Suprapubic skin (tissue), 4 donors: ENCODE measurements around the gene MACO1.

Experiments used
- CTCF ChIP-seq, 2 donors: fragments of 200-600 bp in 1 of 2; fragments of 450-650 bp in 1 of 2; sonication (generic) in 1 of 2; IDR thresholded peaks; one replicate each; pipeline ENCODE4 v1.5.1; 2016 to 2019; ENCODE audit warnings: antibody characterized with exemption in 2 of 2, mild to moderate bottlenecking in 1 of 2, moderate library complexity in 1 of 2
- EP300 ChIP-seq: sonication (generic); formaldehyde crosslinking; IDR thresholded peaks from one replicate; pipeline ENCODE4 v1.6.1; 2017; ENCODE audit warnings: antibody characterized with exemption
- POLR2A ChIP-seq, 2 donors: fragments of 450-650 bp; IDR thresholded peaks; one replicate each; pipeline ENCODE4 v1.6.1; 2017; ENCODE audit warnings: antibody characterized with exemption in 2 of 2, mild to moderate bottlenecking in 2 of 2, moderate library complexity in 2 of 2
- POLR2AphosphoS5 ChIP-seq, 3 donors: sonication (generic); formaldehyde crosslinking; IDR thresholded peaks; one replicate each; pipeline ENCODE4 v1.6.1; 2017; ENCODE audit warnings: antibody characterized with exemption in 3 of 3

- no peak for TF ChIP-seq POLR2A (IDR thresholded peaks at IDR 0.05)
- no peak for TF ChIP-seq CTCF (IDR thresholded peaks at IDR 0.05)
- TF ChIP-seq EP300 = no peak
- no peak for TF ChIP-seq POLR2AphosphoS5 (IDR thresholded peaks at IDR 0.05)
Observed at GRCh38 chr1:25527946-25528595, 97.4 kb downstream of the MACO1 start.
